GM19395 (cell line): ENCODE data around the gene PRPF38B.
"Not testable (repeated sequence)": the region's sequence is repeated elsewhere in the genome, so short reads cannot be mapped to it uniquely, and the experiment has no call there.

ENCODE experiments used
- ATAC-seq: cut with Tn5 transposase; IDR thresholded peaks from one replicate; pipeline ENCODE4 v1.9.1; 2021; ENCODE audit warnings: mild to moderate bottlenecking, moderate library complexity; ENCODE audit not compliant: unreplicated experiment

PRPF38B gene, protein sequence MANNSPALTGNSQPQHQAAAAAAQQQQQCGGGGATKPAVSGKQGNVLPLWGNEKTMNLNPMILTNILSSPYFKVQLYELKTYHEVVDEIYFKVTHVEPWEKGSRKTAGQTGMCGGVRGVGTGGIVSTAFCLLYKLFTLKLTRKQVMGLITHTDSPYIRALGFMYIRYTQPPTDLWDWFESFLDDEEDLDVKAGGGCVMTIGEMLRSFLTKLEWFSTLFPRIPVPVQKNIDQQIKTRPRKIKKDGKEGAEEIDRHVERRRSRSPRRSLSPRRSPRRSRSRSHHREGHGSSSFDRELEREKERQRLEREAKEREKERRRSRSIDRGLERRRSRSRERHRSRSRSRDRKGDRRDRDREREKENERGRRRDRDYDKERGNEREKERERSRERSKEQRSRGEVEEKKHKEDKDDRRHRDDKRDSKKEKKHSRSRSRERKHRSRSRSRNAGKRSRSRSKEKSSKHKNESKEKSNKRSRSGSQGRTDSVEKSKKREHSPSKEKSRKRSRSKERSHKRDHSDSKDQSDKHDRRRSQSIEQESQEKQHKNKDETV

DNA sequence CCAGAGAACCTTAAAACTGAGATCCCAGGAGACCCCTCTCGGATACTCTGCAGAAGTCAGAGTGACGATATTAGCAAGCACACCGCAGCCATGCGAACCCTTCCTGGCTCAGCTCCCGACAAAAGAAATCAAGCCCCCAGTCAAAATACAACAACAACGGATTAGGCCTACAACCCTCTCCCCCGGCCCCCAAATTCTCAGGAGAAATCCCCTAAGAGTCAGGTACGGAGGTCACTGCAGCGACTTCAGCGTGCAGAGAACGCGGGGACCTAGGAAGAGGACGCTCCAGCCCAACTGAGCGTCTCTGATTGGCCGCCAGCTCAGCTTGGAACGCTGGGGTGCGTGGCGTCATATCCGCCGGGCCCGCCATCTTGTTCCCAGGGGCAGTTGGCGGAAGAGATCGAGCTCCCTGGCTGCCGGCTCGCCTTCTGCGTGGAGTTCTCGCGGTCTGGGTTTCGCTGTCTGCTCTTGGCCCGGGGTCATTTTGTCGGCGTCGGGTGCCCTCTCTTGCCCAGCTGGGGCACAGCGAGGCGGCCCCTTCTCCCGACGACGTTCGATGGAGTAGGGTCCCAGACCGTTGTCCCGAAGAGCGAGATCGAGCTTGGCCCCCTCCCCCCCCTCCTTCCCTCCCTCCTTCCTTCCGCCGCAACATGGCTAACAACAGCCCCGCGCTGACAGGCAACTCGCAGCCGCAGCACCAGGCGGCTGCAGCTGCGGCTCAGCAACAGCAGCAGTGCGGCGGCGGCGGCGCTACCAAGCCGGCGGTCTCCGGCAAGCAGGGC is at the start of gene PRPF38B:
PRPF38B (plus strand) TSS at position 369 of the 782 bp plus-strand sequence; CDS start at position 651, 282 bp downstream.
- ATAC-seq = peak; percentile 92

DNA sequence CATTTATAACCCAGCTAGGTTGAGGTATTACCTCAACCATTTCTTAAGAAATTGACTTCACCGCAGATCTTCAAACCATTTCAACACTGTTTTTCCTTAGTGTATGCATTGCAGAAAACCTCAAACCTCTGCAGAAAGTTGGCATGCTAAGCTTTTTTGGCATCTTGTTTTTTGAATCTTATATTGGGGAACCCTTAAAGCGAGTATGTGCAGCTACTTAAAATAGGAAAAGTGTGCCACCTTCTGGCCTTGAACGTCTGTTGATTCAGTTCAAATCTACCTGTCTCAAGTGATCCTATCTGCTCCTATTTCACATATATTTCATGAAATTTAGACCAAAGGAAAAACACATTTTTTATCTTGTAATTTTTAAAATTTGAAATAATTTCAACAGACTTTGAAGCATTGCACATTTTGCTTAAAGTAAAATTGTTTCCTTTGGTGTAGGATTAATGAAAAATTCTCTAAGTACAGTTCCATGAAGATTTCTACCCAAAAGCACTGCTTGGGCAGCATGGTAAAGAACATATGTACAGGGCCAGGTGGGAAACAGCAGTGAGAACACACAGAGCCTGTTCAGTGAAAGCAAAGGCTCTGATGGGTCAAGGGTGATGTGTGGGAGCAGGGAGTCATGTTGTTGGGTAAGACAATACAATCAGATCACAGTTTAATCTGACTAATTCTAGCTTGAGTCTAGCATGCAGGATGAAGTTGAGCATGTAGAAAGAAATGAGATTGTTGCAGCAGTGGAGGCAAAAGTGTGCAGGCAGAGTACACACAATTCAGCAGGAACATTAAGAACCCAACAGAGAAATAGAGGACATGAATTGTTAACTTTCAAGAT is 48.4 kb upstream of the PRPF38B start:
- no peak for ATAC-seq

DNA sequence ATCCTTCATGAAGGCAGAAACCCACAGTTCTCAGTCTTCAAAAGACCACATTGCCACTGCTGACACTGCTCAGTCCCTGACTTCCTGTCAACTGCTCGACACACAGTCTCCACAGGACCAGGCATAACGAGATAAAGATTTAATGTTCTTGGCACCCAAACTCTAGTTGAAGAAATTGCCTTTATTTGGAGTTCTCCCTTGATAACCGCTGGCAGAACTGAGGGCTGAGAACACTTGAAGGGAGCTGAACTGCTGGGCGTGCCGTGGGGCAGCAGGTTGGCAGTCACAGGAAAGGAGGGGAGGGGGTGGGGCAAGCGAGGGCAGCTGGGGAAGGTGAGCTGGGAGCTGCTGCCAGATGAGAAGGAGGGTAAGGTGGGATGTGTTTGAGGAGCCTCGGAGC is 47.1 kb upstream of the PRPF38B start:
- ATAC-seq = no peak

DNA sequence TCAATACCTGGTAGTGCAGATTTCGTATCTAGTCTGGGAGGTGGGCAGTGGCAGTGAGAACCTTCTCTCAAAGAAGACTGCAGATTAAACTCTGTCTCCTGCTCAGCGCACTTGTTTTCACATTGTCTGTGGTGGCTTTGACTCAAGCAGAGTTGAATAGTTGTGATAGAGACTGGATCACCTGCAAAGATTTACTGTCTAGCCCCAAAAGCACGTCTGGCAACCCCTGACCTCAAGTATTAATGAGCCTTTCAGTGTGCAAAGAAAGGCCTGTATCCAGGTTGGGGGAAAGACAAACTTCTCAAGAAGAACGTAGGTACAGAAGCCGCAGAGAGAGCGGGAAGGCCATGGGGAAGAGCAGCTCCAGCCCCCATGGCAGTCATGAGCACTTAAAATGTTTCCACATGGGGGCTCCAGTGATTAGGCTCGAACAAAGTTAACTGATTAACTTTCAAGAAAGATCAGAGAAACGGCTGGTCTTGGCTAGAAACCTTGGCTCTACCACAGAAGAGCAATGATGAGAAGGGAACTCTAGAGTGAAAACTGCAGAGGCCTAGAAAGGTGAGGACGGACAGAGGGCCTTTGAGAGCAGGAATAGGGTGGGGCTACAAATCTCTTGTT is 46.4 kb upstream of the PRPF38B start:
- no peak for ATAC-seq

DNA sequence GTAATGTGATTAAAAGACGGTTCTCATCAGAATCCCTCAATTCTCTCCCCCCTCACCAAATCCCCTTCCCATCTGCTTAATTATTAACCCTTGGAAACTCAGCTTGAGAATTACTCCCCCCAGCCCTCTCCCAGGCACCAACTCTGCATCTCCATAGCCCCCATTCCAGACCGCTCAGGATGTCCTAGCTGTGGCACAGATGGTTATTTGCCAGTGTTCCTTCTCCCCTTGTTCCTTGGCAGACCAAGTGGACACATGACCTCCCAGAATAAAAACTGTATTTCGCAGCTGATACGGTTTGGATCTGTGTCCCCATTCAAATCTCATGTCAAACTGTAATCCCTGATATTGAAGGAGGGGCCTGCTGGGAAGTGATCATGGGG is 45.9 kb upstream of the PRPF38B start:
- ATAC-seq = no peak

DNA sequence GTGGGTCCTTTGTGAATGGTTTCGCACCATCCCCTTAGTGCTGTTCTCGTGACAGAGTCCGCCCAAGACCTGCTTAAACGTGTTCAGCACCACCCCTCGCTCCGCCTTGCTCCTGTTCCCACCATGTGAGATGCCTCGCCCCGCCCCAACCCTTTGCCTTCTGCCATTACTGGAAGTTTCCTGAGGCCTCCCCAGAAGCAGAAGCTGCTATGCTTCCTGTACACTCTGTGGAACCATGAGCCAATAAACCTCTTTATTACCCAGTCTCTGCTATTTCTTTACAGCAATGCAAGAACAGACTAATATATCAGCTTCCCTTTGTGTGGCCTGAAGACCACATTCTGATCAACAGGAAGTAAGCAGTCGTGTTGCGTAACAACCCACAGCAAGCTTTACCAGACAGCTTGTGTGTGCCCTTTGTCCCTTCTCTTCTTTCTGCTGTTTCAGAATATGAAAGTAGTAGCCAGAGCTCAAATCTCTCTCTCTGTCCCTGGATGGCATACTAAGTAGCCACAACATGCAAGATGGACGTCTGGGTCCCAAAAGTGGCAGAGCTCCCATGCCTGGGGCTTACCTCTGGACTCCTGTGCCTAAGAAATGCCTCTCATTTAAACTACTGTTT is 45.4 kb upstream of the PRPF38B start:
- ATAC-seq = peak; percentile 76

DNA sequence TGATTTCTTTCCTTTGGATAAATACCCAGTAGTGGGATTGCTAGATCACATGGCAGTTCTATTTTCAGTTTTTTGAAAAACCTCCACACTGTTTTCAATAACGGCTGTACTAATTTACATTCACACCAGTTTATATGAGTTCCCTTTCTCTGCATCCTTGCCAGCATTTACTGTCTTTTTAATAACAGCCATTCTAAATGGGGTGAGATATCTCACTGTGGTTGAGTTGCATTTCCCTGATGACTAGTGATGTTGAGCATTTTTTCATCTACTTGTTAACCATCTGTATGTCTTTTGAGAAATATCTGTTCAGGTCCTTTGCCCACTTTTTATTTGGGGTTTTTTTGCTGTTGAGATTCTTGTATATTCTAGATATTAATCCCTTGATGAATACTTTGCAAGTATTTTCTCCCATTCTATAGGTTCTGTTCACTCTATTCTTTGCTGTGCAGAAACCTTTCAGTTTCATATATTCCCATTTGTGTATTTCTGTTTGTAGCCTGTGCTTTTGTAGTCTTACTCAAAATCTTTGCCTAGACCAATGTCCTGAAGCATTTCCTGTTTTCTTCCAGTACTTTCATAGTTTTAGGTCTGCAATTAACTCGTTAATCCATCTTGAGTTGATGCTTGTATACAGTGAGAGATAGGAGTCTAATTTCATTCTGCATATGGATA is 38.5 kb upstream of the PRPF38B start:
- ATAC-seq = no peak

DNA sequence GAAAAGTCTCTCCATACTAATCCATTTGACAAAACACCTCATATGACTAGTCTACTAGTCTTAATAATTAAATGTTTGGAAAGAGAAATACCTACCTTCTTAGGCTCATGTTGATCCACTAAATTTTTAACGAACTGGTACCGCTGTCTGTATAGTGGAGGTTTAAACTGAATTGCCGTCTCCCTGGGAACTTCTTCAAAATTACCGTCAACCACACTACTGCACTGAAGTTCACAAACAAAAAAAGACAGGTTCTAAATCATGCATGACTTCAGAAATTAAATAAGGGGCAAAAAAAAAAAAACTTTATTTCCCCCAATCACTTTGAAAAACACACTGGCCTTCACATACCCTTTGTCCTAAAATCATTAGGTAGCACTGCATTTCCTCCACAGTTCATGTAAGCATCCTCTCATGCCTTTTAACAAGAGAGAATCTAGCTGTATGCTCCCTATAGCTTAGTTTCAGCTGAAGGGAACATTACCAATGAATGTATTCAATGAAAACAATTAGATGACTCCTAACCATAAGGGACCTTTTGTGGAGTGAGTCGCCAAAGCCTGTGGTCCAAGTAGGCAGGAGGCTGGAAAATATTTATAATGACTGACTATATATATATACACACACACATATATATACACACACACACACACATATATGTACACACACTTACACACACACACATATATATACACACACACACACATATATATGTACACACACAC is 34.6 kb upstream of the PRPF38B start:
- no peak for ATAC-seq

DNA sequence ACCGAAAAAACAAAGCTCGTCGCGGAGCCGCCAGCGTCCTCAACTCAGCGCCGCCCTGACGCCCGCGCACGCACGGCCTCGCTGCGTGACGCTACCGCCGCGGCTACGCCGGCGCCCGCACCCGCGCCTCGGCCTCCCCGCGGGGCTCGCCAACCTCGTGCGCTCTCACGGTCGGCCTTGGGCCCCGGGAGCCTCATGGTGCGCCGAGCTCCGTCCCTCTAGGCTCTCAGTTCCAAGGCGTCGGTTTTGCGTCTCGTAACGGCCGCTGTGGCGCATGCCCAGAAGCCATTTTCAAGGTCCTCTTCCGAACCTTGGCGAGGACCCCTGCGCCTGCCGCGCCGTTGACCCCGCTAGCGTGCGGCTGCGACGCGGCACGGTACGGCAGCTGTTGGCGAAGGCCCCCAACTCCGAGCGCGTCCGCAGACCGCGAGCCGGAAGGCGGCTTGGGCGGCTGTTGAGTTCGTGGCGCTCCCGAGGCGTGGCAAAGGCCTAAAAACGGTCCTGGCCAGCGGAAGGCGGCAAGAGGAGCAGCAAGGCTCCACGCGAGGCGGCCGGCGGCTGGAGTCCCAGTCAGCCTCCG is 31.0 kb upstream of the PRPF38B start, which contains the start of gene HENMT1:
HENMT1 (minus strand) TSS at position 64 of the 580 bp plus-strand sequence. CDS start 1,209 bp downstream, outside the sequence.
- ATAC-seq = peak; percentile 90

DNA sequence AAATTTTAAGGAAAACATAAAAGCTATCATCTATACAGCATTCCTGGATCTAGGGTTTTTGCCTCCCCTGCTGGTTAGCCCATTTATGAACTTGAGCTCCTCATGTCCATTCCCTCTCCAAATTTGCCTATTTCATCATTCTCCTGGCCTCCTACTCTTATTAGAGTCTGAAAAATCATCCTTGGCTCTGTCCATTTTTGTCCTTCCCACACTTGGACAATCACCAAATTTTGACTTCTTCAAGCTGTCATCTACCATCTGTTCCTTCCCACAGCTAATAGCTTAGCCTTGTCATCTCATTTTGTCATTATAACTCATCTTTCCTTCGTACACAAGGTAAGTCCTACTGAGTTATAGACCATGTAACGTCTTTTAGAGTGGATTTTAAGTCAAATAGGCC is 29.0 kb upstream of the PRPF38B start:
- ATAC-seq = no peak

DNA sequence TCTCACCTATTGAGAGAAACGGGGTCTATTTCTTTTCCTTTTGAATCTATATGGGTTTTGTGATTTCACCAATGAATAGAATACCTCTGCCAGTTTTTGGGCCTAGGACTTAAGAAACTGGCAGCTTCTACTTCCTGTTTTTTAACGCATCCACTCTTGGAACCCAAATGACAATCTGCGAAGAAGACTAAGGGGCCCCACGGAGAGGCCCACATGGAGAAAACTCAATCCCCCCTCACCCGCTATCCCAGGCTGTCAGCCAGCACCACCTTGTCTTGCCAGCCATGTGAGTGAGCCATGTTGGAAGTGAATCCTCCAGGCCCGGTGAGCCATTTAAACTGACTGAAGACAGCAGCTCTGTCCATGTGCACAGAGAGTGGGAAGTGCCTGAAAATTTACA is 27.6 kb upstream of the PRPF38B start:
- no peak for ATAC-seq

DNA sequence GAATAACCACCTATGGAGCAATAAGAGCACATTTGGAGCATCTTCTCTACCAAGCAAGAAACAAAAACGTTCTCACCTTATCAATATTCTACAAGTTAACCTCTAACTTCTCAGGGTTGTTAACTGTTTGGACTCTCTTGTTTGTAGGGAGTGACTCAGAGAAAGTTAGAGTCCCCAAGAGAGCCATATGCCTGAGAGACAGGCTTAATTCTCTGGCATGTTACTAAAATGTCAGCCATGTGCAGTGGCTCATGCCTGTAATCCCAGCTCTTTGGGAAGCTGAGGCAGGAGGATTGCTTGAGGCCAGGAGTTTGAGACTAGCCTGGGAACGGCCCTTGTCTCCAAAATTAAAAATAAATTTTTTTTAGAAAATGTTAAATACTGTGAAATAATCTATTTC is 27.0 kb upstream of the PRPF38B start:
- ATAC-seq = no peak

DNA sequence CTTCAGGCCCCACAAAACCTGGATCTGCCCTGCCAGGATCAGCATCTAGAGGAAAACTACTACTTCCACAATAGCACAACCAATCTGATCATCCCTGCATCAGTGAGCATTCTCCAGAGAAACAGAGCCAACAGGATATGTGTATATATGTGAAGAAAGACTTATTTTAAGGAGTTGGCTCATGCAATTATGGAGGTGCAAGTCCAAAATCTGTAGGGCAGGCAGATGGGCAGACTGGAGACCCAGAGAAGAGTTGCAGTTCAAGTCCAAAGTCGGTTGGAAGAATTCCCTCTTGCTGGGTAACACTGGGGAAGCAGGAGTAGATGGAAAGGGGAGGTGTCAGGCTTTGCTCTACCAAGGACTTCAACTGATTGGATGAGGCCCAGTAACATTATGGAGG is 26.3 kb upstream of the PRPF38B start:
- no peak for ATAC-seq

DNA sequence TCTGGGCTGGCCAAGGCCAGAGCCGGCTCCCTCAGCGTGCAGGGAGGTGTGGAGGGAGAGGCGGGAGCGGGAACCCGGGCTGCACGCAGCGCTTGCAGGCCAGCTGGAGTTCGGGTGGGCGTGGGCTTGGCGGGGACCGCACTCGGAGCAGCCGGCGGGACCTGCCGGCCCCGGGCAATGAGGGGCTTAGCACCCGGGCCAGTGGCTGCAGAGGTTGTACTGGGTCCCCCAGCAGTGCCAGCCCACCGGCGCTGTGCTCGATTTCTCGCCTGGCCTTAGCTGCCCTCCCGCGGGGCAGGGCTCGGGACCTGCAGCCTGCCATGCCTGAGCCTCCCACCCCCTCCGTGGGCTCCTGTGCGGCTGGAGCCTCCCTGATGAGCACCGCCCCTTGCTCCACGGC is 24.7 kb upstream of the PRPF38B start:
- not testable (repeated sequence) for ATAC-seq

DNA sequence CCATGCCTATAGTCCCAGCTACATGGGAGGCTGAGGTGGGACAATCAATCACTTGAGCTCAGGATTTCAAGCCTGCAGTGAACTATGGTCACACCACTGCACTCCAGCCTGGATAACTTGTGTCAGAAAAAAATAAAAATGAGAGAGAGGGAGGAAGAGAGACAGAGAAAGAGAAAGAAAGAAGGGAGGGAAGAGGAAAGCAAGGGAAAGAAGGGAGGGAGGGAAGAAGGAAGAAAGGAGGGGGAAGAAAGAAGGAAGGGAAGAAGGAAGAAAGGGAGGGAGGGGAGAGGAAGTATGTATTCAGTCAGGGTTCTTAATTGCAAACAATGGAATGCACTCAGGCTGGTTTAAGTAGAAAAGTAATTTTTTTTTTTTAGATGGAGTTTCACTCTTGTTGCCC is 23.3 kb upstream of the PRPF38B start:
- ATAC-seq = no peak

DNA sequence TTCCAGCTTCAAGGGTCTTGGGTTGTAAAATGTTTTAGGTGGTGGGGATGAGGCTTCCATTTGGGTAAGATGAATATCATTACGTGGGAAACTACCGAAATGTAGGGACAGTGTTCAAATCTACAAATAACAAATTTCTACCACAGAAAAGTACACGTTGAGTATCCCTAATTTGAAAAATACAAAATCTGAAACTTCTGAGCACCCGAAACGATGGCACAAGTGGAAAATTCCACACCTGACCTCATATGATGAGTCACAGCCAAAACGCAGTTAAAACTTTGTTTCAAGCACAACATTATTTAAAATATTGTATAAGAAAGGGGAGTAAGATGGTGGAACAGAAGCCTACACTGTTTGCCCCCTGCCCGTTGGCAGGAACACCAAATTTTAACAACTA is 22.4 kb upstream of the PRPF38B start:
- ATAC-seq = no peak

DNA sequence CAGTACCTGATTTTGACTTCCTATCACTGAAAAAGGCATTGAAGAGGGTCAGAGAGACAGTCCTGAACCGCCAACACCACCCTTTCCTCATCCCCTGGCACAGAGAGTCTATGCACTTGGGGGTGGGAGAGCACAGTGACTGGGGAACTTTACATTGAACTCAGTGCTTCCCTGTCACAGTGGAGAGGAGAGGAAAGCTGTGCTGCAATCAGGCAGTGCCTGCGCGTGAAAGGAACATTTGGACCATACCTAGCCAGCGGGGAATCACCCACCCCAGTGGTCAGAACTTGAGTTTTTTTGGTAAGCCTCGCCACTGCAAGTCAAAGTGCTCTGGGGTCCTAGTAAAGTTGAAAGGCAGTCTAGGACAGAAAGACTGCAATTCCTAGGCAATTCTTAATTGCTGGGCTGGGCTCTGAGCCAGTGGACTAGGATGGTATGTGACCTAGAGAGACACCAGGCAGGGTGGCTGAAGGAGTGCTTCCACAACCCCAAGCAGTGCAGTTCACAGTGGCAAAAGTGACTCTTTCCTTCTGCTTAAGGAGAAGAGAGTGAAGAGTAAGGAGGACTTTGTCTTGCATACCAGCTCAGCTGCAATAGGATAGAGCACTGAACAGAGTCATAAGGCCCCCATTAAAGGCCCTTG is 21.9 kb upstream of the PRPF38B start:
- no peak for ATAC-seq

DNA sequence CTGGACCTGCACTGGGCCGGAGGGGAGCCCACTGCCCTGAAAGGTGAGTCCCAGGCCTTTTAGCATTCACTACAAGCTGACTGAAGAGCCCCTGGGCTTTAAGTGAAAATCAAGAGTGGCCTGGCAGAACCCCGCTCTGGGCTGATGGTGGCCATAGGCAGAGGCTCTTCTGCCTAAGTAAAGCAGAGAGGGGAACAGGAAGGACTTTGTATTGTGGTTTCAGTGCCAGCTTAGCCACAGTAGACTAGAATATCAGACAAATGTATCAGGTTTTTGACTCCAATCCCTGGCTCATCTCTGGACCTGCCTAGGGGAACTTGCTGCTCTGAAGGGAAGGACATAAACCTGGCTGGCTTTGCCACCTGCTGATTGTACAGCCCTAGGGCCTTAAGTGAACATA is 21.0 kb upstream of the PRPF38B start:
- ATAC-seq = no peak
